NCI-H2081 (cell line): ENCODE results near the gene TEX54.

Experiments
- DNase-seq, 2 experiments: peaks; one replicate each; lab custom pipeline; 2025; lab: John Stamatoyannopoulos, UW

The TEX54 gene

DNA sequence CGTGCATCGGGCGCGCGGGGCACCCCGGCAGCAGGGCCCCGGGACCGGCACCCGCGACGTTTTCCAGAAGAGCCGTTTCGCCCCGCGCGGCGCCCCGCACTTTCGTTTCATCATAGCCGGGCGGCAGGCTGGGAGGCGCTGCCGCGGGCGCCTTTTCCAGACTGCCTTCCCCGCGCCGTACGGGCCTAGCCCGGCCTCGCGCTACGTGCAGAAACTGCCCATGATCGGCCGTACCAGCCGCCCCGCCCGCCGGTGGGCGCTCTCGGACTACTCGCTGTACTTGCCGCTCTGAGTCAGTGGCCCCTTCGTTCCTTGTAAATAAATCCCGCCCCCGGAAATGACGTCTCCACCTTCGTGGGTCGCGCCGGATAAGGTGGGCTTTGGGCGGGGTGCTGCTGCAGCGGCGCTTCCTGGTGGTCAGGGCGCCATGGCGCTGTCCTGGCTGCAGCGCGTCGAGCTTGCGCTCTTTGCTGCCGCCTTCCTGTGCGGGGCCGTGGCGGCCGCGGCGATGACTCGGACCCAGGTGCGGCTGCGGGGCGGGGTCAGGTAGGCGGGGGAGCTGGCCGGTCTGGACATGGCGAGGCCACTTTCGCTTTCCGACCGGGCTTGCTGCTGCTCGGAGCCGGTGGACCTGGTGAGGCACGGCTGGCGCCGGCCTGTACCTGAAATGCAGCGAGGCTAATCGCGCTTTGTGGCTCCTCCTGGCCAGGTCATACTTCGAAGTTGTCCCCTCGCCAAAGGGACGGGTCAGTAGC is 45.5 kb downstream of the TEX54 start, which contains the start of gene TMEM179B:
TMEM179B (plus strand) TSS at position 398 of the 755 bp plus-strand sequence; CDS start at position 428, 30 bp downstream.
- peak; percentile 97 to 98 for DNase-seq

DNA sequence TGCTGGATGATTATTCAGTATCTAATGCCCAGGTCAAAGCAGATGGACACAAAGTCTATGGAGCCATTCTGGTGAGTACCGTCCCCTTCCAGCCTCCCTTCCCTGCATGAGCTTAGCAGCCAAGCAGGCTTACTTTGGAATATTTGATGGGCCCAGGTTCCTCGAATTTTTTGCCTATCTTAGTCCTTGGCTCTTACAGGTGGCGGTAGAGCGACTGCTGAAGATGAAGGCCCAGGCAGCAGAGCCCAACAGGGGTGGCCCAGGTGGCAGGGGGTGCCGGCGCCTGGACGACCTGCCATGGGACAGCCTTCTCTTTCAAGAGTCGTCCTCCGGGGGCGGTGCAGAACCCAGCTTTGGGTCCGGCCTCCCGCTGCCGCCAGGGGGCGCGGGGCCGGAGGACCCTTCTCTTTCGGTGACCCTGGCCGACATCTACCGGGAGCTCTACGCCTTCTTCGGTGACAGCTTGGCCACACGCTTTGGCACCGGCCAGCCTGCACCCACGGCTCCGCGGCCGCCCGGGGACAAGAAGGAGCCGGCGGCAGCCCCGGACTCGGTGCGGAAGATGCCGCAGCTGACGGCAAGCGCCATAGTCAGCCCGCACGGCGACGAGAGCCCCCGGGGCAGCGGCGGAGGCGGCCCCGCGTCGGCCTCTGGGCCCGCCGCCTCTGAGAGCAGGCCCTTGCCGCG is 46.2 kb downstream of the TEX54 start:
- DNase-seq = peak; percentile 53 to 79

DNA sequence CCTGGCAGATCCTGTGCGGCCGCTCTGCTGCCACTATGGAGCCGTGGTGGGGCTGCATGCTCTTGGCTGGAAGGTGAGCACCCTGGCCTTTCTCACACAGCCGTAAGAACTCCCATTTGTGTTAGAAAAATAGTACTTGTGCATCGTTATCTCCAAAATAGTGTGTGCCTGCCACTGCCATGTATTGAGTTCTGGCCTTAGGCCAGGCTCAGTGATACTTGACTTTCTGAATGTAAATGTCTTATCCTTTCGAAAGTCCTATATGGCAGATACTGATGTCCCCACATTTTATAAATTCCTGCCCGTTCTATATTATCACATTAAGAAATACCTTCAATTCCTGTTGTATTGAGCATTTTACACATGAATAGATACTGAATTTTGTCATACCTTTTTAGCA is 49.9 kb downstream of the TEX54 start:
- DNase-seq = no peak
